HG03571 (cell line): ENCODE measurements around the gene KCNMA1.

Experiments
- ATAC-seq: cut with Tn5 transposase; IDR thresholded peaks from one replicate; pipeline ENCODE4 v1.9.1; 2021; ENCODE audit not compliant: unreplicated experiment

Gene KCNMA1

GRCh38 chr10:77313066-77313750, 324.4 kb downstream of the KCNMA1 start:
- ATAC-seq: no peak

DNA sequence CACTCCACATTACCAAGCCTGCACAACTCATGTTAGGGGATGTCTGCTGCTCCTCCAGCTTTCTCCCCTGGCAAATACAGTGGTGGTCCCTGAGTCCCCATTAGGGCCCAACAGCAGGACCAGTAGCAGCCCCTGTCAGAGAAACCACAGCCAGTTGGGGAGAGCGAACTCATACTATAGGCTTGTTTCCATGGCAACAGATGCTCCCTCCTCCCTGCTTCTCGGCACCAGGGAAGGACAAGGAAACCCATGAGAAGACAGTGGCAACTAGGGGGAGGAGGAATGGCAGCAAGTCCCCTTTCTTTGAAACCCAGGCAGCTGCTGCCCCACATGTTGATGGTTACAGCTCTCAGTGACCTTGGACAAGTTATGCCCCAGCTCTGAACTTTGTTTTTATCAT, 326.4 kb downstream of the KCNMA1 start:
- ATAC-seq: no peak

DNA sequence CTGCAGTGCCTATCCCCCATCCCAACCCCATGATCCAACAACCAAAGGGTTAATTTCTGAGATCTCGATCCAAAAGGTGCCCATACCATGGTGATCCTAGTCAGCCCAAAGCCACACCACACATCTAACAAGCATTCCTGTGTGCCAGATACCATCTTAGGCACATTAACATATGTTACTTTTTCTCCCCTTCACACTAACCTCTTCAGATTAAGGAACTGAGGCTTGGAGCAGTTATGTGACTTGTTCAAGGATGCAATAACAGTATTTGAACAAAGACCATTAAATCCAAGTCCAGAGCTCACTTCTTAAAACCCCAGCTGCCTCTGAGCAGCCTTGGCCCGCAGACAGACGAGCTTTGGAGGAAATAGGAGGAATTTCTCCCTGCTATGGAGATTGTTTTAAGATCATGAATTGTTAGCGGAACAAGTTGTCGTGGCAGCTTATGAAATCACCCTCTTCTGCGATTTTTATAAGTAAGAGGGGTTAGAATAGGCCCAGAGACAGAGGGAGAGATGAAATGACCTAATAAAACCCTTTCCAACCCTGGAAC, 327.2 kb downstream of the KCNMA1 start:
- no peak for ATAC-seq

GRCh38 chr10:77309509-77309908, 328.1 kb downstream of the KCNMA1 start:
- no peak for ATAC-seq

- ATAC-seq: no peak
Measured at GRCh38 chr10:77309092-77309491, 328.5 kb downstream of the KCNMA1 start.

DNA sequence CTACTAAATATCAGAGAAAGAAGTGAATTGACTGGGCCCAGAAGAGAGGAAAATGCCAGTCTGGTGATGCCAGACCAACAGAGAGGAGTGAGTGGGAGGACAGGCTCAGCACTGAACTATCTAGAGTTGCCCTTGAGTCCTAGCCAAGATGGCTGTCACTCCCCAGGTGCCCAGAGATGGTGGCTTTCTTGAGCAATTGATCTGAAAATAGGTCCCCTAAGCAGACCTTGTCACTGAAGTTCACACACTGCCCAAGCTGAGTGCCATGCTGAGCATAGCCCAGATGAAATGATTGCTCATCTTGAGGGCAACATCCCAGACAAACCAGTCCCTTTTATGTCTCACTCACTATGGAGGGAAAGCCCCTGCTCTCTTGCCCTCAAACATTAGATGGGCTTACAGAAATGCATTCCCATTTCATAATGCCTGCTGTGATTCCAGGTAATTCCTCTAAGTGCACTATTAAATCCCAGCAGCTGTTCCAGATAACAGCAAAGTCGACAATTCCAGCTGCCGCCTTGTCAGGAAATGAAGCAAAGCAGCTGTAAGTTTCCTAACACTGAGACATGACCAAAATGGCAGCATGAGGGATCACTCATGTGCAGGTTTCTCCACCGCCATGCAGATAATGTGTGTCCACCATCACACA, 329.4 kb downstream of the KCNMA1 start:
- ATAC-seq: no peak

DNA sequence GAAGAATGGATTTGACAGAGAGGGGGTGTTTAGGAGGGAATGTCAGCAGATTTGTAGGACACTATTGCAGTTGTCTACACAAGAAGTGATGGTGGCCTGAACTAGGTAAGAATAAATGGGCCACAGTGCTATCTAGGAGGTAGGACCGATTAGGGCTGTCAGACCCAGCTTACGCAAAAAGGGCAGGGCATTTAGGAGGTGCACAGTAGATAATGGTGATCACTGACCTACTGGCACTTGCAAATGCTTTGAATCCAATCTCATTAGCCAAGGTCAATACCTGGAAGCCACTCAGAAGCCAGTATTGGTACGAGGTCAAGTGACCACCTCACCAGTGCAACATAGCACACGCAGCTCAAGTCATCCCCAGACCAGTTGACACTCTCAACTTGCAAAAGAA, 330.9 kb downstream of the KCNMA1 start:
- no peak for ATAC-seq

DNA sequence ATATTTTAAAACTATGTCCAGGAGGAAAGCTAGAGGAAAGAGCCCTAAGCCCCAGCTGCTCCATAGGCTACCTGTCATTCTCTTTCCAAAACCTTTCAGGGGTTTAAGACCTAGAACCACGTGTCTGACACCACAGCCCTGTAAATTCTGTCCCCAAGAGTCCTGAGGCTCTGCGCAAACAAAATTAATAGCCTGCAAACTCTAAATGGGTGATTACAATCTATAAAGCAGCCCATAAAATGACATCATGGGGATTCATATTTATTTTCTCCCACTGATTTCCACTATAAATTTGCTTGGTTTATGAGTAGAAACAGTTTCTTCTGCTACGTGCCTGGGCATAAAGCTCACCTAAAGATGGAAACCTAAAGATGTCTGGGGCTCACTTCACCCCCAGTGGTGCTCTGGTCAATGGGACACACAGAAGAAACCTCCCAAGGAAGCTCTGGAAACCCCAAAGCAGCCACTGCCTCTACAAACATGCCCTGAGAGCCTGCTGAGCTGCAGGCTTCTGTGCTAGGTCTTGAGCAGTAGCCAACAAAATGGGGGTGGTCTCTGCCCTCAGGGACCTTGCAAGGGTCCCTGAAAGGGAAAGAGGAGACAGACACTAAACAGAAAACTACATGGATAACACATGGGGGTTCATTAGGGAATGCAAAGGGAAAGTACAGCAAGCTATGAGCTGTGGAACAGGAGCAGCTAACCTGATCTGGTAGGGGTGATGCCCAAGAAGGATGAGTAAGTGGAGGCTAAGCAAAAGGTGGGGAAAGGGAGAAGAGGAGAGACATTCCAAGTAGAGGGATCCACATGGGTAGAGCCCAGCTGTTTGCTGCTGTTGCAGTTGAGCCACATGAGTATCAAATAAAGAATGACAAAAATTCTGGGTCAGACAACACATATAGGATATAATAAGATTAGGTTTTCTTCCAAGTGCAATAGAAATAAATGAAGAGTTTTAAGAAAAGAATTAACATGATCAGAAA, 331.7 kb downstream of the KCNMA1 start:
- no peak for ATAC-seq

DNA sequence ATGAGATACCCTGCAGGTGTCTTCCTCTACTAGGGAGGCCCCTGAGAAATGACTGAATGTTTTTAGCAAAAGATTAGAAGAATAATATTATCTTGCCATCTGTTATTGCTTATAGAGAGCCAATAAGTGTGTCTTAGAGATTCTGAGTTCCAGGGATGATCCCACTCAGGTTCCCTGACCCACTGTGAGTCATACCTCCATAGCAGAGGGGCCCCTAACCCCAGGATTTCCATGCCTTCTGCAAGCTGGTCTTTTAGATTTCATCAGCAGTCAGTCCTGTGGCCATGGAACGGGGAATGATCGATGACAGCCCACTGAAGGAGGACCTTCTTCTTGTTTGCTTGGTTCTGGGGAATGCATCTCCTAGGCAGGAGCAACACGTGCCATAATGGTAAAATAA, 333.4 kb downstream of the KCNMA1 start:
- no peak for ATAC-seq

GRCh38 chr10:77301305-77301730, 336.3 kb downstream of the KCNMA1 start:
- ATAC-seq: no peak

GRCh38 chr10:77300682-77301302, 336.8 kb downstream of the KCNMA1 start:
- no peak for ATAC-seq

DNA sequence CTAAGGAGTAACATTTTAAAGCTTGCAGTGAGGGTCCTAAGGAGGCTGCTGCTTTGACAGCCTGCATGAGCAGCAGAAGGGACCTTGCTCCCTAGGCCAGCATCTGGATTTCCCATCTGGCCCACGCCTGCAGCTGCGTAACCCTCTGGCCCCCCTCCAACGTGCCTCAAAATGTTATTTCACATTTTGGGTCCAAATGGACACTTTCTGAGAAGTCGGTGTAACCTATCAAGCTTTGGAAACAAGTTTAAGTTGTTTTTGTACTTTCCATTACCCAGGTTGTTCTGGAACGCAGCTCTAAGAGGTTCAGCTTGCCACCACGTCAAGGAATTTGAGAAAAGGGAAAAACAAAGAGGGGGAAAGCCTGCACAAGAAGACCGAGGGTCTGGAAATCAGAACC, 338.3 kb downstream of the KCNMA1 start:
- no peak for ATAC-seq

- ATAC-seq: no peak
Measured at GRCh38 chr10:77297393-77297739, 340.2 kb downstream of the KCNMA1 start.

GRCh38 chr10:77296534-77297392, 340.8 kb downstream of the KCNMA1 start:
- no peak for ATAC-seq

GRCh38 chr10:77293773-77294172, 343.8 kb downstream of the KCNMA1 start:
- ATAC-seq: no peak

GRCh38 chr10:77293347-77293746, 344.3 kb downstream of the KCNMA1 start:
- no peak for ATAC-seq

DNA sequence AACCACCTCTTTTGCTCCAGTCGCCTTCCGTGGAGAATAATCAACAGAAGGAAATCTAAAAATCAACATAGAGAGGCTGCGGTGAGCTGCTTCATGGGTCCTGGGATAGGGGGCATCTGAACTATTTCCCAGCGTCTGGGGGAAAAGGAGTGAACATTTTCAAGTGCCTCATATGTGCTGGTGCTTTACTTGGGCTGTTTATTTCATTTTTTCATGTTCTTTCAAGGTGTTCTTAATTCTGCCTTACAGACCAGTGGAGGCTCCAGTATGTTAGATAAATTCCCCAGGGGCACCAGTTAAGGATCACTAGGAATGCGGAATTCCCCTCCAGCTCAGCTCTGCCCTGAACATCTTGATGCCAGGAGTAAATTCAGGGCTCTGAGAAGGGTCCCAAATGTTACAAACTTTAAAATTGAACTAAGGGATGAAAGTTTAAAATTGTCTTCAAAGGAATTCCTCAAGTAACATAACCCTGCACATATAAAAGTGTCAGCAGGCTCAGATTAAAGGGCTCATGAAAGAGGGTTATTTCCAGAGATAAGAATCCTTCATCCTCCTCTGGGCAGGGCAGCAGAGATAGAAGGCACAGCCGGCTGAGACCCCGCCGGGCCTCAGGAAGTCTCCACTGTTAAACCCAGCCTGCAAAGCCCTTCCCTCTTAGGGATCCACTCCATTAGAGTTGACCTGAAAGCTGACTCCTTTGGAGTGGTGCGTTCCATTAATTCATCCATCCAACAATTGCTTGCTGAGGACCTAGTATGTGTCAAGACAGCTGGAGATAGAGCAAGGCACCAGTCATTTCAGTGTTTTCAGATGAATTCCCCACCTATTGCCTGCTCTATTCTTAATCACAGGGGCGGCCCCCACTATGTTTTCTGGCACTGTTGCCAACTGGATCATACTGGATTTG, 345.8 kb downstream of the KCNMA1 start:
- no peak for ATAC-seq

DNA sequence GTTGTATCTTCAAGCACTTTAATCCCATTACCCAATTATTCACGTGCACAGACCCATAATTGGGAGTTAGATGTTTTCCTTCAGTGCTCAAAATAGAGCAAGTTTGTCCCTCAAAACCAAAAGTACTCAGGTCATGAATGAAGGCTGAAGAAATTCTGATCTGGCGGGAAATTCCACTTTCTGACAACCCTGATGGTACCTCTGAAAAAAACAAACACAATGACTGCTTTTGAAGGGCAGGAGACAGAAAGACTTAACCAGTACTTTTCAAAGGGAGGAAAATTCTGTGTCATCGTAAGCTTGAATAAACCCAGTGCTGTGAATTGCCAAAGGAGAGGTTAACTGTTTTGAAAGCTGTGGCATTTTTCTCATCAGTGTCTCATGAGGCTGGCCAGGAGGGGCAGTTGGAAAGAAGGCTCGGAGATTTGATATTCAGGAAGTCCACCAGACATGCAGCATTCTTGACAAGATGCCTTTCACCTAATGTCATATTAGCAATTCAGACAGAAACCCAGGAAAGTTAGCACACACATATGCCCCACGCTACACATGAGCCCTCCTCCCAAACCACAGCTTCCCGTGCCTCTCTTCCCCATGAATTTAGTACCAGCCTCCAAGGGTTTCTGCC, 347.0 kb downstream of the KCNMA1 start:
- ATAC-seq: no peak

DNA sequence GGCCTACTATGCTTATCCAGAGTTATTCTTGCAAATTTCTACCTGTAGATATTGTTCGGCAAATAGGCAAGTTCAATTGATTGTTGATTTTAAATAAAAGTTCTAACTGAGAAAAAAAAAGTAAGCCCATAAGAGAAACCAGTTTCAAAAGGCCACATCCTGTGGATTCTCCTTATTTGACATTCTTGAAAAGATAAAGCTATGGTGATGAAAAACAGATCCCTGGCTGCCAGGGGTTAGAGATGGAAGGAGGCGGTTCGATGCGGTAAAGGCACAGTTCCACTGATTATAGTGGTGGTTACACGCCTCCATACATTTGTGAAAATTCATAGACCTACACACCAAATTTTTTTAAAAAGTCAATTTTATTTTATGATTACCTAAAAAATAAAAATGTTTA, 347.8 kb downstream of the KCNMA1 start:
- ATAC-seq: no peak
